ENCODE results near the gene TCP11L2. TPM values are rescaled to one million over a fixed set of nuclear protein-coding genes. Genes with fewer than 3 reads are reported as not detected.
A peak's percentile ranks its signal among the peaks of the same experiment; 100 is the strongest.

Gene TCP11L2
- total and polyA plus RNA-seq, 2 of the 8 experiments (the other 6 are each of a cell fraction or from before 2014, with no cell fraction given) = 2.1 to 7.1 TPM

- H2BK15ac ChIP-seq (ENCODE audit: low read length) = no peak overlapping the region
- H3K18ac ChIP-seq (ENCODE audit: extremely low read depth, low read length) = no peak overlapping the region
- no peak for FAIRE-seq
- 85% methylated on average over 5 of the region's 5 CpGs; no CpG with 5 or more reads in 1 of the 2 experiments for WGBS, 2 experiments (ENCODE audit: extremely low coverage in 1 of 2, insufficient coverage in 1 of 2, insufficient read length in 1 of 2, insufficient replicate concordance in 2 of 2, low coverage in 1 of 2, low lambda C conversion rate in 2 of 2, missing lambda C conversion rate in 1 of 2)
- no peak overlapping the region for H2BK12ac ChIP-seq (ENCODE audit: low read depth, low read length)
- no peak overlapping the region for H3K14ac ChIP-seq (ENCODE audit: insufficient read length)
- H3K4ac ChIP-seq (replicated peaks; ENCODE audit: insufficient read length, low read depth, low read length) = no peak overlapping the region
- H3K27me3 ChIP-seq (replicated peaks in 1 of 4; ENCODE audit: control insufficient read depth in 3 of 4, extremely low read depth in 1 of 4, insufficient read depth in 3 of 4, low read length in 3 of 4) = no peaks in the 10 kb centered on the region
- no peak overlapping the region for H3K27ac ChIP-seq (ENCODE audit: low read depth, low read length)
- H3K79me2 ChIP-seq (ENCODE audit: control insufficient read depth in 1 of 2, insufficient read depth in 2 of 2, low read length in 2 of 2) = no peaks in the 10 kb centered on the region
- H4K5ac ChIP-seq (ENCODE audit: insufficient read length, low read depth, low read length) = no peak overlapping the region
- H3K4me2 ChIP-seq (ENCODE audit: insufficient read depth in 1 of 2, low read depth in 2 of 2, low read length in 2 of 2) = no peak overlapping the region
- H4K20me1 ChIP-seq (replicated peaks in 1 of 2; ENCODE audit: control insufficient read depth in 1 of 2, insufficient read depth in 2 of 2, low read length in 2 of 2) = no peaks in the 10 kb centered on the region
- peaks cover 4% of the 10 kb centered on the region; the same call in 1 of the 2 replicates for H3K23me2 ChIP-seq (ENCODE audit: low read depth, low read length)
- H2AK5ac ChIP-seq (ENCODE audit: low read depth, low read length) = no peak overlapping the region
- no peak overlapping the region for H2BK5ac ChIP-seq (ENCODE audit: low read depth, low read length)
- H3K79me1 ChIP-seq (ENCODE audit: low read depth, low read length) = no peaks in the 10 kb centered on the region
- ChIA-PET CTCF (ENCODE audit: partially characterized antibody) (interaction anchor here (0.8 to 2.7 kb wide), 6 partner anchors 18 to 32 kb away, joined by 3 to 10 read pairs (median 4); no protein-coding TSS in a partner anchor), POLR2A (ENCODE audit: partially characterized antibody) (no interaction called here)
- H3K36me3 ChIP-seq (ENCODE audit: control insufficient read depth in 2 of 4, insufficient read depth in 4 of 4, low read length in 3 of 4) = no peaks in the 10 kb centered on the region
- DNase-seq (ENCODE audit: low read depth in 1 of 2, low spot score in 2 of 2) = peak in 1 of 2 experiments; percentile 1
- no peak overlapping the region for H2BK20ac ChIP-seq (ENCODE audit: low read length)
- H3K4me3 ChIP-seq (ENCODE audit: extremely low read depth in 1 of 4, insufficient read depth in 2 of 4, low read depth in 3 of 4, low read length in 4 of 4) = no peak overlapping the region
- H3K9ac ChIP-seq (replicated peaks in 1 of 4; ENCODE audit: extremely low read depth in 1 of 4, low read depth in 3 of 4, low read length in 3 of 4) = no peak overlapping the region
- no peaks in the 10 kb centered on the region for H3K9me3 ChIP-seq (ENCODE audit: insufficient read depth in 2 of 2, low read depth in 1 of 2, low read length in 1 of 2)
- no peak overlapping the region for H4K91ac ChIP-seq (replicated peaks; ENCODE audit: insufficient read length, low read length)
- H4K8ac ChIP-seq (ENCODE audit: extremely low read depth, insufficient read depth, low read length) = no peak overlapping the region
- H3K56ac ChIP-seq (replicated peaks; ENCODE audit: insufficient read length, low read depth, low read length) = no peak overlapping the region
- H2BK120ac ChIP-seq (replicated peaks; ENCODE audit: low read depth, low read length) = no peak overlapping the region
- H2AFZ ChIP-seq (ENCODE audit: low read length) = no peak overlapping the region
- no peak overlapping the region for H3K23ac ChIP-seq (ENCODE audit: insufficient read length)
- H3K4me1 ChIP-seq (replicated peaks in 1 of 4; ENCODE audit: control insufficient read depth in 3 of 4, insufficient read depth in 4 of 4, low read length in 3 of 4) = peaks cover 0 to 13% (median 6%) of the 10 kb centered on the region in 4 experiments; a peak in 3 of 7 replicates
- TF ChIP-seq, protein P1, sequence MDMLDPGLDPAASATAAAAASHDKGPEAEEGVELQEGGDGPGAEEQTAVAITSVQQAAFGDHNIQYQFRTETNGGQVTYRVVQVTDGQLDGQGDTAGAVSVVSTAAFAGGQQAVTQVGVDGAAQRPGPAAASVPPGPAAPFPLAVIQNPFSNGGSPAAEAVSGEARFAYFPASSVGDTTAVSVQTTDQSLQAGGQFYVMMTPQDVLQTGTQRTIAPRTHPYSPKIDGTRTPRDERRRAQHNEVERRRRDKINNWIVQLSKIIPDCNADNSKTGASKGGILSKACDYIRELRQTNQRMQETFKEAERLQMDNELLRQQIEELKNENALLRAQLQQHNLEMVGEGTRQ (IDR thresholded peaks at IDR 0.05; ENCODE audit: low read length) = no peak
- no peak for TF ChIP-seq CBX8 (IDR thresholded peaks at IDR 0.05; ENCODE audit: borderline replicate concordance, low read depth, low read length)
- no peak for TF ChIP-seq GABPA (IDR thresholded peaks at IDR 0.05; ENCODE audit: borderline replicate concordance, insufficient read depth, low read length)
- no peak for TF ChIP-seq RFX5 (IDR thresholded peaks at IDR 0.05; ENCODE audit: borderline replicate concordance, low read depth, low read length)
- no peak for TF ChIP-seq SIRT6 (IDR thresholded peaks at IDR 0.05; ENCODE audit: low read length)
- no peak for TF ChIP-seq FOSL1 (IDR thresholded peaks at IDR 0.05; ENCODE audit: insufficient read depth, low read depth, low read length)
- TF ChIP-seq JUN (IDR thresholded peaks at IDR 0.05; ENCODE audit: low read depth, low read length) = no peak
- TF ChIP-seq POU5F1 (IDR thresholded peaks at IDR 0.05; ENCODE audit: low read depth, low read length) = no peak
- TF ChIP-seq, protein P2, sequence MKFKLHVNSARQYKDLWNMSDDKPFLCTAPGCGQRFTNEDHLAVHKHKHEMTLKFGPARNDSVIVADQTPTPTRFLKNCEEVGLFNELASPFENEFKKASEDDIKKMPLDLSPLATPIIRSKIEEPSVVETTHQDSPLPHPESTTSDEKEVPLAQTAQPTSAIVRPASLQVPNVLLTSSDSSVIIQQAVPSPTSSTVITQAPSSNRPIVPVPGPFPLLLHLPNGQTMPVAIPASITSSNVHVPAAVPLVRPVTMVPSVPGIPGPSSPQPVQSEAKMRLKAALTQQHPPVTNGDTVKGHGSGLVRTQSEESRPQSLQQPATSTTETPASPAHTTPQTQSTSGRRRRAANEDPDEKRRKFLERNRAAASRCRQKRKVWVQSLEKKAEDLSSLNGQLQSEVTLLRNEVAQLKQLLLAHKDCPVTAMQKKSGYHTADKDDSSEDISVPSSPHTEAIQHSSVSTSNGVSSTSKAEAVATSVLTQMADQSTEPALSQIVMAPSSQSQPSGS (IDR thresholded peaks at IDR 0.05; ENCODE audit: low read length) = no peak
- TF ChIP-seq RNF2 (IDR thresholded peaks at IDR 0.05; ENCODE audit: borderline replicate concordance, low read depth, low read length, missing control alignments, poor library complexity, severe bottlenecking) = no peak
These were observed 46.6 kb upstream of the TCP11L2 start for GRCh38 chr12:106255952-106256351.
